ENCODE measurements around the gene CSNK1D. TPM values are rescaled to one million over a fixed set of nuclear protein-coding genes. Genes with fewer than 3 reads are reported as not detected.

Gene CSNK1D
- total RNA-seq, 1 experiment from 2014 or later, result 137 TPM

DNA sequence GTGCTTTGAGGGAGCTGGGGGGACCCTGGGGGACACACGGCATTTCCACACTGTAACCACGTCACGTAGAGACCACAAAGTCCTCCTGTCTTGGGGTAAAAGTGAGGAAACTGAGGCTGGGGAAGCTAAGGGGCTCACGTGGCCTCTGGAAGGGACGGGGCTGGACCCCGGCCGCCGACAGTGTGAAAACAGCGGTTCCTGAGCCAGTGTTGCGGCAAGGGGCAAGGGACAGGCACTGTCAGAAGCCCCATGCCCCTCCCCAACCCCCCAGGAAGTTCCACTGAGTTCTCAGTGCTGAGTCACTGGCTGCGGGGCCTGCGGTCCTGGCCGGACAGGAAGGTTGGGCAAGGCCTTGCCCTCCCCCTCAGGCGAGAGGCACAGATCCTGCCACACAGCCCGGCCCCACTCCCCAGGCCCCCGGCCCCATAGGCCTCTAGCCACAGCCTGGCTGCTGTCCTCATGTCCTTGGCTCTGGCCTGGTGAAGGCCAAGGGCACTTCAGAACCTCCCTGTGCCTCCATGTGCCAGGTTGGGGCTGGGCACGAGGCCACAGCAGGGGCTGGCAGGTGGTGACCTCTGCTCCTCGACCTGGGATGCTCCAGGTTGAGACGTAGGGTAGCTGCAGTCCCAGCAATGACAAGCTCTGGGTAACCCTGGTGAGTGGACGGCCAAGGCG lies 55.8 kb downstream of the CSNK1D start:
- Histone ChIP-seq H2BK5ac (ENCODE audit: insufficient read length, low read length) (no peak overlapping the region), H3T11ph (ENCODE audit: low read length) (no peak overlapping the region), H3K23me2 (ENCODE audit: insufficient read length, low read depth, low read length, poor library complexity, severe bottlenecking) (peaks cover 7% of the 10 kb centered on the region), H4K91ac (ENCODE audit: insufficient read length, low read depth, low read length) (no peak overlapping the region), H3K4ac (ENCODE audit: low read depth, low read length) (no peak overlapping the region), H3K4me1 (ENCODE audit: insufficient read depth, low read length) (no peaks in the 10 kb centered on the region), H4K5ac (ENCODE audit: insufficient read length, low read depth, low read length) (no peak overlapping the region), H3K79me2 (ENCODE audit: insufficient read depth, low read length) (no peaks in the 10 kb centered on the region), H3K14ac (ENCODE audit: insufficient read depth, low read length) (no peak overlapping the region; the same call in 1 of the 2 replicates), H3K18ac (ENCODE audit: insufficient read length, low read depth, low read length) (no peak overlapping the region), H4K20me1 (ENCODE audit: control insufficient read depth, insufficient read depth, insufficient read length) (no peaks in the 10 kb centered on the region), H3K27ac (ENCODE audit: insufficient read length, low read depth, low read length) (no peak overlapping the region), H3K9ac (ENCODE audit: extremely low read depth, insufficient read length, low read length) (no peak overlapping the region), H3K9me3 (ENCODE audit: control insufficient read depth, low read depth, low read length) (no peaks in the 10 kb centered on the region), H2BK20ac (ENCODE audit: low read depth, low read length, poor library complexity, severe bottlenecking) (no peak overlapping the region), H2BK15ac (ENCODE audit: low read depth, low read length) (no peak overlapping the region), H3K23ac (ENCODE audit: insufficient read length, low read depth, low read length) (no peak overlapping the region), H4K8ac (replicated peaks; ENCODE audit: insufficient read length, low read depth, low read length) (no peak overlapping the region), H2AFZ (ENCODE audit: low read length) (no peak overlapping the region), H2BK12ac (ENCODE audit: insufficient read length, low read depth, low read length) (no peak overlapping the region), H2AK5ac (ENCODE audit: insufficient read length, low read length) (no peak overlapping the region), H3K56ac (ENCODE audit: insufficient read length, low read depth, low read length) (no peak overlapping the region), H2BK120ac (ENCODE audit: low read depth, low read length, poor library complexity, severe bottlenecking) (no peak overlapping the region), H3K4me2 (ENCODE audit: insufficient read depth, insufficient read length, low read length) (no peak overlapping the region), H3K27me3 (ENCODE audit: insufficient read depth, low read length) (peaks cover 4% of the 10 kb centered on the region), H3K79me1 (ENCODE audit: insufficient read depth, low read depth, low read length, poor library complexity, severe bottlenecking) (no peaks in the 10 kb centered on the region)
- DNase-seq, result no peak
- no peaks in the 10 kb centered on the region; a peak in 1 of 5 replicates for H3K9me3 Mint-ChIP-seq
- H3K36me3 Mint-ChIP-seq (ENCODE audit: insufficient read depth in 1 of 3, low read depth in 3 of 3), result no peaks in the 10 kb centered on the region
- TF ChIP-seq, protein P1, sequence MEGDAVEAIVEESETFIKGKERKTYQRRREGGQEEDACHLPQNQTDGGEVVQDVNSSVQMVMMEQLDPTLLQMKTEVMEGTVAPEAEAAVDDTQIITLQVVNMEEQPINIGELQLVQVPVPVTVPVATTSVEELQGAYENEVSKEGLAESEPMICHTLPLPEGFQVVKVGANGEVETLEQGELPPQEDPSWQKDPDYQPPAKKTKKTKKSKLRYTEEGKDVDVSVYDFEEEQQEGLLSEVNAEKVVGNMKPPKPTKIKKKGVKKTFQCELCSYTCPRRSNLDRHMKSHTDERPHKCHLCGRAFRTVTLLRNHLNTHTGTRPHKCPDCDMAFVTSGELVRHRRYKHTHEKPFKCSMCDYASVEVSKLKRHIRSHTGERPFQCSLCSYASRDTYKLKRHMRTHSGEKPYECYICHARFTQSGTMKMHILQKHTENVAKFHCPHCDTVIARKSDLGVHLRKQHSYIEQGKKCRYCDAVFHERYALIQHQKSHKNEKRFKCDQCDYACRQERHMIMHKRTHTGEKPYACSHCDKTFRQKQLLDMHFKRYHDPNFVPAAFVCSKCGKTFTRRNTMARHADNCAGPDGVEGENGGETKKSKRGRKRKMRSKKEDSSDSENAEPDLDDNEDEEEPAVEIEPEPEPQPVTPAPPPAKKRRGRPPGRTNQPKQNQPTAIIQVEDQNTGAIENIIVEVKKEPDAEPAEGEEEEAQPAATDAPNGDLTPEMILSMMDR (conservative IDR thresholded peaks at IDR 0.05), result no peak
- WGBS (ENCODE audit: extremely low coverage, insufficient read length, low lambda C conversion rate), result no CpG with 5 or more reads among the region's 21 CpGs
- H3K27me3 Mint-ChIP-seq (ENCODE audit: low read depth), result peaks cover 45% of the 10 kb centered on the region
- H3K4me1 Mint-ChIP-seq, result peaks cover 3% of the 10 kb centered on the region in 2 experiments
- no peak overlapping the region for H3K4me3 Mint-ChIP-seq
- no peak overlapping the region for H3K27ac Mint-ChIP-seq

All from H9 (cell line).